Thyroid gland (tissue), 4 donors: ENCODE measurements around the gene TMEM200A. TPM values are rescaled to one million over a fixed set of nuclear protein-coding genes. Genes with fewer than 3 reads are reported as not detected.
A peak's percentile ranks its signal among the peaks of the same experiment; 100 is the strongest.

Experiments used
- DNase-seq, 2 donors: peaks; one replicate each; pipeline ENCODE4 v3.0.0-alpha.2; 2019
- H3K27ac ChIP-seq, 3 donors: fragments of 200-600 bp; sonication (generic); 1 replicate in 2 of 3; 2 replicates in 1 of 3; pipeline ENCODE4 v1.5.1; 2016 to 2019; ENCODE audit warnings: mild to moderate bottlenecking in 1 of 3, moderate library complexity in 1 of 3
- H3K27me3 ChIP-seq: fragments of 200-600 bp; sonication (generic); one replicate; pipeline ENCODE4 v1.5.1; 2019
- H3K36me3 ChIP-seq, 2 donors: fragments of 200-600 bp; sonication (generic); one replicate each; pipeline ENCODE4 v1.5.1; 2016 to 2019
- H3K4me1 ChIP-seq, 2 donors: fragments of 200-600 bp; sonication (generic); one replicate each; pipeline ENCODE4 v1.5.1; 2017 to 2019
- H3K4me3 ChIP-seq, 3 donors: fragments of 200-600 bp; sonication (generic); replicated peaks in 1 of 3; 1 replicate in 2 of 3; 2 replicates in 1 of 3; pipeline ENCODE4 v1.5.1; 2016; ENCODE audit warnings: mild to moderate bottlenecking in 1 of 3
- H3K9me3 ChIP-seq: fragments of 200-600 bp; sonication (generic); one replicate; pipeline ENCODE4 v1.5.1; 2017
- POLR2A ChIP-seq, 2 donors: fragments of 450-650 bp; IDR thresholded peaks; one replicate each; pipeline ENCODE4 v1.6.1; 2017; ENCODE audit warnings: antibody characterized with exemption in 2 of 2, mild to moderate bottlenecking in 2 of 2, moderate library complexity in 1 of 2
- WGBS, 2 donors: methylation state at CpG; one replicate each; pipeline ENCODE4 v1.1.5; 2017; 5-methylcytosine and 5-hydroxymethylcytosine counted together
- intact Hi-C: fragments of 100-400 bp; cut with DNase I; formaldehyde crosslinking; loops from one replicate; pipeline ENCODE4 v1.15.1; 2023
- total RNA-seq, 4 donors: library from RNA; depleted of rRNA; stranded (reverse); fragments of >200 nt; gene quantifications; one replicate each; pipeline ENCODE4 v1.2.3, GENCODE V29; 2016
- TF ChIP-seq, protein P1 (sequence below), 6 experiments: fragments of 200-600 bp in 3 of 6; fragments of 450-650 bp in 3 of 6; sonication (generic) in 3 of 6; IDR thresholded peaks; one replicate each; pipeline ENCODE4 v1.5.1; 2016 to 2019; ENCODE audit warnings: antibody characterized with exemption in 6 of 6, mild to moderate bottlenecking in 2 of 6, inconsistent platforms in 1 of 6, moderate library complexity in 1 of 6

The TMEM200A gene
- total RNA-seq, 4 donors from 2014 or later, result 2.1 to 4.6 (median 4.2) TPM

DNA sequence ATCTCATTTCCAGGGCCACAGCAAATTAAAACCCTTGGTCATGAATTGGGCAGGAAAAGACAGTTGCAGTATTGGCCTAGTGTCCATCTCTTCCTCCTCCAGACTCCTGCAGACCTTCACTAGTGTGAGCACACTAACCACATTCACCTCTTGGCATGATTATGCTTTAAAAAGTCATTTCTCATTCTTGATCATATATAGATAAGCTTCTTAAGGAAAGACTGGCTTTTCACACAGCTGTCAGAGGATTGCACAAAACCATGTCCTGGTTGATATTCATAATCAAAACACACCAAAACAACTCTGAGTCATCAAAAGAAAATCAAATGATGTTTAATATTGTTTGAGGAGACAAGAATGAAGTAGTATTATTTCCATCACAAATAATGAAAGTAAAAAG, 52.1 kb downstream of the TMEM200A start:
- intact Hi-C loops, result no loop called here
- Histone ChIP-seq H3K27ac (no peak overlapping the region), H3K4me3 (no peak overlapping the region), H3K36me3 (no peaks in the 10 kb centered on the region), H3K9me3 (no peaks in the 10 kb centered on the region), H3K4me1 (no peaks in the 10 kb centered on the region), H3K27me3 (no peaks in the 10 kb centered on the region)
- DNase-seq, result no peak
- TF ChIP-seq, protein P1, sequence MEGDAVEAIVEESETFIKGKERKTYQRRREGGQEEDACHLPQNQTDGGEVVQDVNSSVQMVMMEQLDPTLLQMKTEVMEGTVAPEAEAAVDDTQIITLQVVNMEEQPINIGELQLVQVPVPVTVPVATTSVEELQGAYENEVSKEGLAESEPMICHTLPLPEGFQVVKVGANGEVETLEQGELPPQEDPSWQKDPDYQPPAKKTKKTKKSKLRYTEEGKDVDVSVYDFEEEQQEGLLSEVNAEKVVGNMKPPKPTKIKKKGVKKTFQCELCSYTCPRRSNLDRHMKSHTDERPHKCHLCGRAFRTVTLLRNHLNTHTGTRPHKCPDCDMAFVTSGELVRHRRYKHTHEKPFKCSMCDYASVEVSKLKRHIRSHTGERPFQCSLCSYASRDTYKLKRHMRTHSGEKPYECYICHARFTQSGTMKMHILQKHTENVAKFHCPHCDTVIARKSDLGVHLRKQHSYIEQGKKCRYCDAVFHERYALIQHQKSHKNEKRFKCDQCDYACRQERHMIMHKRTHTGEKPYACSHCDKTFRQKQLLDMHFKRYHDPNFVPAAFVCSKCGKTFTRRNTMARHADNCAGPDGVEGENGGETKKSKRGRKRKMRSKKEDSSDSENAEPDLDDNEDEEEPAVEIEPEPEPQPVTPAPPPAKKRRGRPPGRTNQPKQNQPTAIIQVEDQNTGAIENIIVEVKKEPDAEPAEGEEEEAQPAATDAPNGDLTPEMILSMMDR (IDR thresholded peaks at IDR 0.05), result no peak
- no peak for TF ChIP-seq POLR2A (IDR thresholded peaks at IDR 0.05)

GRCh38 chr6:130420911-130421310, 55.1 kb downstream of the TMEM200A start:
- Histone ChIP-seq H3K27ac (no peak overlapping the region), H3K4me1 (no peaks in the 10 kb centered on the region), H3K9me3 (no peaks in the 10 kb centered on the region), H3K27me3 (no peaks in the 10 kb centered on the region), H3K36me3 (no peaks in the 10 kb centered on the region), H3K4me3 (no peak overlapping the region)
- TF ChIP-seq, protein P1 (IDR thresholded peaks at IDR 0.05), result no peak
- TF ChIP-seq POLR2A (IDR thresholded peaks at IDR 0.05), result no peak
- peak; percentile 6 to 62 for DNase-seq
- intact Hi-C loops, result no loop called here
- WGBS, 2 donors, result 57 to 58% methylated on average over 4 of the region's 4 CpGs

DNA sequence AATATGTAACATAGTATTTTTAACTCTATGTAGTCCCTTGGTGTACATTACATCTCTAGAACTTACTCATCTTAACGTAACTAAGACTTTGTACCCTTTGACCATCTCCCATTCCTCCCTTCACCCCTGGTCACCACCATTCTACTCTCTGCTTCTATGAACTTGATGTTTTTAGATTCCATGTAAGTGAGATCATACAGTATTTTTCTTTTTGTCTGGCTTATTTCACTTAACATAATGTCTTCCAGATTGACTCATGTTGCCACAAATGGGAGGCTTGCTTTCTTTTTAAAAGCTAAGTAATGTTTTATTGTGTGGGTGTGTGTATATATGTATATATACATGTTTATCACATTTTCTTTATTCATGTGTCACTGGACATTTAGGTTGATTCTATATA, 55.8 kb downstream of the TMEM200A start:
- Histone ChIP-seq H3K36me3 (no peaks in the 10 kb centered on the region), H3K4me3 (no peak overlapping the region), H3K27me3 (no peaks in the 10 kb centered on the region), H3K4me1 (no peaks in the 10 kb centered on the region), H3K27ac (no peak overlapping the region), H3K9me3 (no peaks in the 10 kb centered on the region)
- 86 to 91% methylated on average over 1 of the region's 1 CpG for WGBS, 2 donors
- TF ChIP-seq, protein P1 (IDR thresholded peaks at IDR 0.05), result no peak
- no peak for TF ChIP-seq POLR2A (IDR thresholded peaks at IDR 0.05)
- no peak for DNase-seq
- intact Hi-C loops, result no loop called here

GRCh38 chr6:130423044-130423443, 57.2 kb downstream of the TMEM200A start:
- TF ChIP-seq POLR2A (IDR thresholded peaks at IDR 0.05), result no peak
- TF ChIP-seq, protein P1 (IDR thresholded peaks at IDR 0.05), result no peak
- Histone ChIP-seq H3K9me3 (no peaks in the 10 kb centered on the region), H3K4me3 (no peak overlapping the region), H3K27me3 (no peaks in the 10 kb centered on the region), H3K27ac (no peak overlapping the region), H3K36me3 (no peaks in the 10 kb centered on the region), H3K4me1 (no peaks in the 10 kb centered on the region)
- DNase-seq, result no peak
- WGBS, 2 donors, result 88 to 92% methylated on average over 3 of the region's 3 CpGs
- intact Hi-C loops, result no loop called here

DNA sequence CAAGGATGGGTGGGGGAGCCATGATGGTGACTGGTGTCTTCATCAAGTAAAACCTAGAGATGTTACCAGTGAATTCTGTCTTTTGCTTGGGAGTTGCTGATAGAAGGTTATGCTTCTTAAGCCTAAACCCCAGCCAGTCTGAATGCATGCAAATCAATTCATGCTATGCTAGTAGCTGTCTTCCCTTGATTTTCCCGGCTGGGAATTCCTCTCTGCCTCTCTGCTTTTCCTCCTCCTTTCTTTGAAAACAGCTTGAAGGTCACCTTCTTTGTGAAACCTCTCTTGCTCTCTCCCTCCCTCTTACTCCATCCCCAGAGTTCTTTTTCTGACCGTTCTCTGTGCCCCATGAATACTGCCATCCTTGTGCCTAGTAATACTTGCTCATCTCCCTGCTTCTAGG, 58.9 kb downstream of the TMEM200A start:
- WGBS, 2 donors, result 63 to 70% methylated on average over 2 of the region's 2 CpGs
- no peaks in the 10 kb centered on the region for H3K36me3 ChIP-seq
- intact Hi-C loops, result no loop called here
- no peak overlapping the region for H3K4me3 ChIP-seq
- no peaks in the 10 kb centered on the region for H3K27me3 ChIP-seq
- H3K27ac ChIP-seq, result no peak overlapping the region
- no peaks in the 10 kb centered on the region for H3K4me1 ChIP-seq
- H3K9me3 ChIP-seq, result no peaks in the 10 kb centered on the region
- TF ChIP-seq, protein P1 (IDR thresholded peaks at IDR 0.05), result no peak
- no peak for TF ChIP-seq POLR2A (IDR thresholded peaks at IDR 0.05)
- DNase-seq, result no peak
